HG03571 (cell line): ENCODE measurements around the gene PRKCA.

Experiments
- ATAC-seq: cut with Tn5 transposase; IDR thresholded peaks from one replicate; pipeline ENCODE4 v1.9.1; 2021; ENCODE audit not compliant: unreplicated experiment

PRKCA gene

GRCh38 chr17:66562119-66562518, 259.7 kb downstream of the PRKCA start:
- ATAC-seq, result no peak

DNA sequence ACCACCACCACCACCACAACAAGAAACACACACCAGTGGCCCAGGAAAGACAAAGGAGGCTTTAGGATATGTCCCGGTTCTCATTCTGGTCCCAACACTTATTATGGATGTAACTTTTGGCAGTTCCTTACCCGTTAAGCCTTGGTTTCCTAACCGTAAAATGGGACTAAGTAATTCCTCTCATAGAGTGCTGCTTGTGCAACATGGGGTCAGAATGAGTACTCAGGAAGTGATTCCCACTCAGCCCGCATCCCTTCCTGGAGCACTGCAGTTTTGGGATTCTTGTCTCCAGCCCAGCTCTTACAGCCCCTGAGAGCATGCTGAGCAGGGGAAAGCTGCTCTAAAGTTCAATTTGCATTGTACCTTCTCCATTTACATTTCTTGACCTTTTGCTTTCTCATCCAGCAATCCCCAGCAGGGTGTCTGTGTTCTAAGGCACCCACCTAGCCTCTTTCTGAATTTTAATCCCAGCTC, 262.6 kb downstream of the PRKCA start:
- ATAC-seq, result no peak

GRCh38 chr17:66567234-66568170, 265.1 kb downstream of the PRKCA start:
- peak; percentile 68 for ATAC-seq

- ATAC-seq, result no peak
Measured at GRCh38 chr17:66569572-66569971, 267.2 kb downstream of the PRKCA start.

DNA sequence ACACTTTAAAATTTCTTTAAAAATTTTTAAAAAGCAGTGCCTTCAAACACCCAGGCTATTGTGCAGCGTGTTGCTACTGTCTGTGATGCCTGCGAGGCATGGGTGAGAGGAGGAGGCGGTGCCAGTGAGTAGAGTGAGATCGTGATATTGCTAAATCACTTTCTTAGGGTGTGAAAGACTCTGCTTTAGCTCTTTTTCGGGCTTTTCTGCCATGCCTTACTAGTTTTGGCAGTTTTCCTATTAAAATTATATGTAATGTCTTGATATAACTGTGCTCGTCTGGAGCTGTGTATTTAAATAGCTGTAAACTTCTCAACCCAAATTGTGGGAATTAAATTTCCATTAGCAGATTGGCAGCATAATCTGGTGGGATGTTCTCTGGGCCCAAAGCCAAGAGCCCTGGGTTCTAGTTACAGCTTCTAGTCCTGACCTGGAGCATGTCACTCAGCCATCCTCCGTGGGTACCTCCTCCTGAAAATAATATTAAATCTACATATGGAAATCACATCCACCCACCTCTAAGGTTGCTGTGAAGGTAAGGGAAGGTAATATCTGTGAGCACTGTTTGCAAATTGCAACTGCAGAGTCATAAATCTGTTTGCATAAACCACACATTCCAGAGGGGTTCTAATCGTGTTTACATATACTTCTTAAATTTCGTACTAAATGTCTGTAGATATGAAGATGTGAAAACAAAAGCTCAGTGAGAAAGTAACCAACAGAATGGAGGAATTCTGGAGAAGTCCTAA, 268.2 kb downstream of the PRKCA start:
- no peak for ATAC-seq

- no peak for ATAC-seq
Measured at GRCh38 chr17:66571745-66572144, 269.3 kb downstream of the PRKCA start.

- no peak for ATAC-seq
Measured at GRCh38 chr17:66573078-66573477, 270.7 kb downstream of the PRKCA start.

- ATAC-seq, result no peak
Measured at GRCh38 chr17:66574123-66574522, 271.7 kb downstream of the PRKCA start.

DNA sequence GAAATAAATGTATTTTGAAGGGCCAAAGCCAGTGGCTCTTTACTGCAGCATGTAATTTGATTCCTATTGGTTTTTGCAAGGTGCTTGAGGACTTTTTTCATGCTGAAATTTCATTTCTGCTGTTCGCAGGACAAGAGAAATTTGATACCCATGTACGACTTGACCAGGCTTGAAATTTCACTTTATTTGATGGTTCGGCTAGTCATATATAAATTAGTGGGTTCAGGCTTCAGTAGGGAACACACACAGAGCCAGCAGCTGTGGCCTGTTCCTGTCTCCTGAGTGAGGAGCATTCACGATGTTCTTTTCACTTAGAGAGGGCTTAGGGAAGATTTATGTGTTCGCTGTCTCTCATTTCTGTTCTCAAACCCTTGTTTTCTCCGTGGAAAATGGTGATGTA, 274.1 kb downstream of the PRKCA start:
- no peak for ATAC-seq

- ATAC-seq, result no peak
Measured at GRCh38 chr17:66577041-66577440, 274.6 kb downstream of the PRKCA start.

DNA sequence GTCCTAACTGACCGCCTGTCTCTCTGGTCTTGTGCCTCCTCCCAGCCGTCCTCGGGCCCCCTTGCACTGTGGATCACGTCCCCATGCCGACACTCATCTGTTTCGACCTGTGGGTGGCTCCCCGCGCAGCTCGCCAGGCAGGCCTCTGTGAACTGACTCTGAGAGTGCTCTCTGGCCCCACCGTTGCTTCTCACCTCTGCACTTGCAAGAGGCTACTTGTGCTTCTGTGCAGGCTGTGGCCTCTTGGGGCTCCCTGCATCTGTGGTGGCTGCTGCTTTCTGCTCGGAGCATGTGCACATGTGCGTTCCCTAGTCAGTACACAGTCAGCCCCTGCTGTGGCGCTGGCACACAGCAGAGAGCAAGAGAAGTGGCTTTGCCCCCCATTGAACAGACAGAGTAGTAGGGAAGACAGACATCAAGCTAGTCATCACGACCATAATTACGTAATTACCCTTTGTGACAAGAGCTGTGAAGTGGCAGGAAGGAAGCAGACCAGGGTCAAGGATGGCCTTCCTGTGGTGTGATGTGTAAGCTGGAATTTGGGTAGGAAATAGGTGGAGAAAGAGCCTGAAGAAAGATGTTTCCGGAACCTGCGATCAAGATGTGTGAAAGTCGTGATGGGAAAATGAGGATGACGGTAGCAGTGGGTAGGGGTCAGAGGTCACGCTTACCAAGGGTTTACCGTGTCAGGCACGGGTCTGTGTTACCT, 276.5 kb downstream of the PRKCA start:
- ATAC-seq, result no peak

DNA sequence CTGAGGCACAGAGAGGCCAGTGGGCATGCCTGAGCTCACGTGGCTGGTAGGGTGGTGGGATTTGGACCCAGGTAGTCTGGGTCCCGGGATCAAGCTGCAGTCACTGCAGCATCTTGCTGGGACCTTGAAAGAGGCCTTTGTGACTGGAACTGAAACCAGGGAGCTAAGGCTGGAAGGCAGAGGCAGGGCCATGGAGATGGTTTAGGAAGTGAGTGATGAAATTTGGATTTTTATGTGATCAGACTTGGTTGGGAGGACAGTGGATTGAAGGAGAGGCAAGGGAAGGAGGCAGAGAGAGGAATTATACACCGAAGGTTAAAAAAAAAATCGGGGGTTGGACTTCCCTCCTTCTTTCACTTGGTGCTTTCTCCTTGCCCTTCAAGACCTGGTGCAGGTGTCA, 277.1 kb downstream of the PRKCA start:
- no peak for ATAC-seq

- ATAC-seq, result no peak
Measured at GRCh38 chr17:66580184-66580955, 278.0 kb downstream of the PRKCA start.

DNA sequence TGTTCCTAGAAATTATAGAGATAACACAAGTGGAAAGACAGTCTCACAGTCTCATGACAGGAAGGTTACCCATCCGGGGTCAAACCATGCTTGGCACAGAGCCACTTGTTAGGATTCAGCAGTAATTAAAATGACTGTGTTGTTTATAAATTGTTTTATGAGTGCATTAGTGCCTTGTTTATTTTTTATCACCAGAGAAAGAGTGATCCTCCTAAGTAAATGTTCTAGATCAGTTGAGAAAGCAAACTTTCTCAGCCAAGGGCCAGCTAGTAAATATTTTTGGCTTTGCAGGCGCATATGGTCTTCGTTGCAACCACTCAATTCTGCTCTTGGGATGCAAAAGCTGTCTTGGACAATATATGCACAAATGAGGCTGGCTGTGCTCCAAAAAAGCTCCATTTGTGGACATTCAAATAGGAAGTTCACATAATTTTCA, 278.6 kb downstream of the PRKCA start:
- no peak for ATAC-seq

- no peak for ATAC-seq
Measured at GRCh38 chr17:66582373-66583111, 280.1 kb downstream of the PRKCA start.

DNA sequence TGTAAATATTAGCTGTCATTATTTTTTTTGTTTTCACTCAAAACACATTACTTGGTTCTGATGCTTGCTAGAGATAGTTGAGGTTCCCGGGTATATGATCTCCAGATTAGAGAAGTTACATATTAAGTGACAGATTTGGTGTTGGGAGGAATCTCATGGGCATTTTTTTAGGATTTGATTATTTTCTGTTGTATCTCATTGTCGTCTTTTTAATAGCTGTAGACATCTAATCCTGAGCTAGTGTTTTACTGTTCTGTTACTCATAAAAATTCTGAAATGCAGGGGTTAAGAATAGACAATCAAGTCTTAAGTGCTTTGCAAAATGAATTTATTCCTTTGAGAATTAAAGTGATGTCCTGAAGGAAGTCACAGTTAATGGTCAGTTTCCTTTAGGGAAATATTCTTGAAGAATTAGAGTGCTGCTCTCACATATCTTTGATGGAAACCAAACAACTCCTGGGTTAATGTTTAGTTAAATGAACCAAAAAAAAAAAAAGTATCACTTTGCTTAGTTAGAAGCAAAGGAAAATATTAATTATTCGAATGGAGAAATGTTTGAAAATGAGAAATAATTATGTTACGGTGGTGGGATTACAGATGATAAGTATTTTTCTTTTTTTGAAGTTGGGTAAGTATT, 280.8 kb downstream of the PRKCA start:
- ATAC-seq, result no peak

DNA sequence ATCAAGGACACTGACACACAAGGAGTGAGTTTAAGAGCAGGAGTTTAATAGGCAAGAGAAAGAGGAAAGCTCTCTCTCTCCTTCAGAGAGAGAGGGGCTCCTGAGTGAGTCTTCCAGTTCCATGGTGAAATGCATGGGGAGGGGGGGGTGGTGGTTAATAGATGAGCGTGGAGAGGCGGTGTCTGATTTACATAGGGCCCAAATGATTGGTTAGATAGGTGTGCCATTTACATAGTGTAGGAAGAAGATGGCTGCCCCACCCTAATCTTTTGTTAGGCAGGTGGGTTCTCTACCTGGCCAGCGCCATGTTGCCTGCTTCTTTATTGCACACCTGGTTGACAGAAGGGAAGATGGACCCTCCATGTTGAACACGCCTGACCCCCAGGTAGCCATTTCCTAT, 282.5 kb downstream of the PRKCA start:
- ATAC-seq, result no peak

DNA sequence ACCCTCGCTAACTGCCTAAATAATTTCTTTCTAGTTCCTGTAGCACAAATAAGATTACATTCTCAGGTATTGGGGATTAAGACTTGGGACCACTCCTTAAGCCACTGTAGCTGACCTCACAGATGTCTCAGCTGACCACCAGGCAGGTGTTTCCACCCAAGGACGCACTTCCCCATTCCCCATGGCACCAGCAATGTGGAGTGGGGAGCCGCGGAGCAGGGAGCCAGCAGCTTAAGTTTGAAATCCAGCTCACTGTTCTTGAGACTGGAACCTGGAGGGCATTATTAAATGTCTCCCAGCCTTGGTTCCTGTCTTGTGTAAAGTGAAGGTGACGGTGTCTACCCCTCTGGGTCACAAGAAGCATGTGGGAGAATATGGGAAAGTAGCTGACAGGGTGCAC, 283.1 kb downstream of the PRKCA start:
- no peak for ATAC-seq

DNA sequence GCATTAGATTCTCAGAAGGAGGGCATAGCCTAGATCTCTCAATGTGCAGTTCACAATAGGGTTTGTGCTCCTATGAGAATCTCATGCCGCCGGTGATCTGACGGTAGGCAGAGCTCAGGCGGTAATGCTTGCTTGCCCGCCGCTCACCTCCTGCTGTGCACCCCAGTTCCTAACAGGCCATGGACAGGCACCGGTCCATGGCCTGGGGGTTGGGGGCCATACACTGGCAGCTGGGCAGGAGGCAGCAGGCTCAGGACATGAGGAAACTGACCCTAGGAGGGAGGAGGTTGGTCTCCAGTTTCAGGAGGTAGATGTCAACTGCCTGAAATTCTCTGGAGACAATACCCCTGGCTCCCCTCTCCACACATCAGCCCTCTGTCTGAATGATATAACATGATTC, 287.5 kb downstream of the PRKCA start:
- no peak for ATAC-seq
